DND-41 (cell line): ENCODE results near the gene BMPER.

ENCODE experiments used
- ATAC-seq: fragments of 200-7000 bp; cut with Tn5 transposase; 3 replicates; pipeline ENCODE4 v1.9.1; 2021; ENCODE audit warnings: low read depth; ENCODE audit not compliant: insufficient read depth
- DNase-seq: peaks from one replicate; pipeline ENCODE4 v3.0.0-alpha.2; 2020
- H2AFZ ChIP-seq: 2 replicates; pipeline ENCODE4 v1.6.0; 2012; ENCODE audit warnings: low read depth, low read length
- H3K27ac ChIP-seq: 2 replicates; pipeline ENCODE4 v1.5.1; 2012; ENCODE audit warnings: low read length, inconsistent platforms
- H3K27me3 ChIP-seq: fragments of 200-600 bp; sonication (generic); 2 replicates; pipeline ENCODE4 v1.6.0; 2012; ENCODE audit warnings: low read length, mild to moderate bottlenecking, inconsistent platforms; ENCODE audit not compliant: insufficient read depth, poor library complexity
- H3K36me3 ChIP-seq: 2 replicates; pipeline ENCODE4 v1.5.1; 2012; ENCODE audit warnings: low read length, inconsistent platforms; ENCODE audit not compliant: insufficient read depth
- H3K4me1 ChIP-seq: 2 replicates; pipeline ENCODE4 v1.5.1; 2012; ENCODE audit warnings: mild to moderate bottlenecking, low read length; ENCODE audit not compliant: insufficient read depth
- H3K4me2 ChIP-seq: 2 replicates; pipeline ENCODE4 v1.6.0; 2012; ENCODE audit warnings: mild to moderate bottlenecking, moderate library complexity, low read length, inconsistent platforms; ENCODE audit not compliant: insufficient read depth
- H3K4me3 ChIP-seq, 2 experiments: fragments of 200-600 bp in 1 of 2; shearing (Covaris generic) in 1 of 2; 2 replicates each; pipeline ENCODE4 v1.5.1; 2012 to 2016; ENCODE audit warnings: inconsistent platforms in 2 of 2, low read length in 2 of 2, mild to moderate bottlenecking in 2 of 2, low read depth in 1 of 2, moderate library complexity in 1 of 2
- H3K79me2 ChIP-seq: 2 replicates; pipeline ENCODE4 v1.6.0; 2012; ENCODE audit warnings: low read length, inconsistent platforms; ENCODE audit not compliant: insufficient read depth
- H3K9ac ChIP-seq: 2 replicates; pipeline ENCODE4 v1.6.0; 2012; ENCODE audit warnings: low read depth, mild to moderate bottlenecking, inconsistent platforms, low read length, moderate library complexity
- H3K9me3 ChIP-seq: 2 replicates; pipeline ENCODE4 v1.5.1; 2012; ENCODE audit warnings: low read length, moderate library complexity, mild to moderate bottlenecking, inconsistent platforms; ENCODE audit not compliant: insufficient read depth, severe bottlenecking
- H4K20me1 ChIP-seq: 2 replicates; pipeline ENCODE4 v1.6.0; 2012; ENCODE audit warnings: low read length; ENCODE audit not compliant: insufficient read depth
- CTCF ChIP-seq: IDR thresholded peaks from 2 replicates; pipeline ENCODE4 v1.5.1; 2012; ENCODE audit warnings: borderline replicate concordance, low read length, moderate library complexity, mild to moderate bottlenecking; ENCODE audit not compliant: poor library complexity, severe bottlenecking; ENCODE audit errors: extremely low read depth
- EZH2 ChIP-seq: IDR thresholded peaks from 3 replicates; pipeline ENCODE4 v1.6.1; 2012; ENCODE audit warnings: borderline replicate concordance, low read depth, mild to moderate bottlenecking, moderate library complexity, low read length, inconsistent platforms; ENCODE audit not compliant: severe bottlenecking

BMPER gene

GRCh38 chr7:34058801-34059135 lies 153.4 kb downstream of the BMPER start:
- Histone ChIP-seq H3K4me3 (no peak overlapping the region), H3K9ac (no peak overlapping the region), H3K4me2 (no peak overlapping the region), H3K9me3 (no peaks in the 10 kb centered on the region), H3K27me3 (no peaks in the 10 kb centered on the region), H3K4me1 (no peaks in the 10 kb centered on the region), H2AFZ (no peak overlapping the region), H3K36me3 (no peaks in the 10 kb centered on the region), H3K79me2 (no peaks in the 10 kb centered on the region), H4K20me1 (no peaks in the 10 kb centered on the region), H3K27ac (no peak overlapping the region)
- DNase-seq (no peak), ATAC-seq (no peak)
- no peak for TF ChIP-seq CTCF

GRCh38 chr7:34059136-34059828 lies 153.9 kb downstream of the BMPER start:
- DNase-seq (no peak), ATAC-seq (no peak)
- Histone ChIP-seq H3K27me3 (no peaks in the 10 kb centered on the region), H3K36me3 (no peaks in the 10 kb centered on the region), H3K4me3 (no peak overlapping the region), H3K9ac (no peak overlapping the region), H3K27ac (no peak overlapping the region), H2AFZ (no peak overlapping the region), H3K4me2 (no peak overlapping the region), H4K20me1 (no peaks in the 10 kb centered on the region), H3K9me3 (no peaks in the 10 kb centered on the region), H3K79me2 (no peaks in the 10 kb centered on the region), H3K4me1 (no peaks in the 10 kb centered on the region)
- no peak for TF ChIP-seq EZH2
- TF ChIP-seq CTCF, result no peak

GRCh38 chr7:34060196-34060947 lies 155.0 kb downstream of the BMPER start:
- no peak for ATAC-seq
- Histone ChIP-seq H2AFZ (no peak overlapping the region), H3K27ac (no peak overlapping the region), H3K4me2 (no peak overlapping the region), H4K20me1 (no peaks in the 10 kb centered on the region), H3K27me3 (no peaks in the 10 kb centered on the region), H3K9me3 (no peaks in the 10 kb centered on the region), H3K36me3 (no peaks in the 10 kb centered on the region), H3K4me3 (no peak overlapping the region), H3K4me1 (no peaks in the 10 kb centered on the region), H3K79me2 (no peaks in the 10 kb centered on the region), H3K9ac (no peak overlapping the region)
- TF ChIP-seq EZH2, result no peak
- no peak for DNase-seq

GRCh38 chr7:34061149-34061548 lies 155.8 kb downstream of the BMPER start:
- Histone ChIP-seq H3K4me1 (no peaks in the 10 kb centered on the region), H3K9ac (no peak overlapping the region), H3K27ac (no peak overlapping the region), H3K9me3 (no peaks in the 10 kb centered on the region), H3K4me3 (no peak overlapping the region), H3K27me3 (no peaks in the 10 kb centered on the region), H3K79me2 (no peaks in the 10 kb centered on the region), H2AFZ (no peak overlapping the region), H3K4me2 (no peak overlapping the region), H4K20me1 (no peaks in the 10 kb centered on the region), H3K36me3 (no peaks in the 10 kb centered on the region)
- ATAC-seq (no peak), DNase-seq (no peak)
- TF ChIP-seq EZH2 (no peak), CTCF (no peak)
